ENCODE data around the gene NPIPA1.
"Not testable (repeated sequence)": the region's sequence is repeated elsewhere in the genome, so short reads cannot be mapped to it uniquely, and the experiment has no call there.

The NPIPA1 gene

DNA sequence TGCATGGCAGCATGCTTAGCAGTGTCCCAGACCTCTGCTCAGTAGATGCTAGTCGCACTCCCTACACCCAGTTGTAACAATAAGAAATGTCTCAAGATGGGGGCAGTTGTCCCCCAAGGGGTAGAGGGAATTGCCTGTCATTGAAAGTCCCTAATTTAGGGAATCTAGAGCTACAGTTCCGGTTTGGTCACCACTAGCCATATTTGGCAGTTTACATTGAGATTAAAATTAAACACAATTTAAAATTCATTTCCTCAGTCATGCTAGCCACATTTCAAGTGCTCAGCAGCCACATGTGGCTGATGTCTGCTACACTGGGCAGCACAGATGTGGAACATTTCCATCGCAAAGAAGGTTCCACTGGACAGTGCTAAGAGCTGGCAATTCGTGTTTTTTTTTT, 41.7 kb downstream of the NPIPA1 start:
- DNase-seq = not testable (repeated sequence)

DNA sequence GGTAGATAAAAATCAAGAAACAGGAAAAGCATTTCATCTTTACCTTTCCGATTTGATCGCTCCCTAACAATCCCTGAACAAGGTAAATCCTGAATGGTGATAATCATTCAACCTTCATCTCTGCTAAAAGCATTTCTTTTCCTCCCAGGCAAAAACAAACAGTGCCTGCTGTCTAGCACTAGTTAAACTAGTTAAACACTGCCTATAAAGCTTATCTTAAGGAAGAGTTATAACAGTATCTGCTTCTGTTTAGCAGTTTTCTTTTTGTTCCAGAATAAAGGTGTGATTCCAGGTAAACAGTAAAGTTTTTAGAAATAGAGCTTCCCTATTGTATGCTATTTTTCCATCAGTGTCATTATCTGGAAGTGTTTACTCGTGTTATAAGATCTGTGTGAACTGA, 44.0 kb downstream of the NPIPA1 start:
- DNase-seq = not testable (repeated sequence)

DNA sequence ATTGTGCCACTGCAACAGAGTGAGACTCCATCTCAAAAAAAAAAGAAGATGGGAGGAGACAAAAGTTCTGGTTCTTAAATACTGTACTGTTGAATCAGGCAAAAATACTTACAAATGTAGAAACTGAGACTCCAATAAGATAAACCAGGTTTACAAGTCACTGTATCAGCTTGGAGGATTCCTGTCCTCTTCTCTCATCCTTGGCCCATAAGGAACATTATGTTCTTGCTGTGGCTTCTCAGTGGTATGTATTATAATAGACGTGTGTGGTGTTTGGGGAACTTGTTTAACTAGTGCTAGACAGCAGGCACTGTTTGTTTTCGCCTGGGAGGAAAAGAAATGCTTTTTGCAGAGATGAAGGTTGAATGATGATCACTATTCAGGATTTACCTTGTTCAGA, 45.3 kb downstream of the NPIPA1 start:
- not testable (repeated sequence) for DNase-seq

DNA sequence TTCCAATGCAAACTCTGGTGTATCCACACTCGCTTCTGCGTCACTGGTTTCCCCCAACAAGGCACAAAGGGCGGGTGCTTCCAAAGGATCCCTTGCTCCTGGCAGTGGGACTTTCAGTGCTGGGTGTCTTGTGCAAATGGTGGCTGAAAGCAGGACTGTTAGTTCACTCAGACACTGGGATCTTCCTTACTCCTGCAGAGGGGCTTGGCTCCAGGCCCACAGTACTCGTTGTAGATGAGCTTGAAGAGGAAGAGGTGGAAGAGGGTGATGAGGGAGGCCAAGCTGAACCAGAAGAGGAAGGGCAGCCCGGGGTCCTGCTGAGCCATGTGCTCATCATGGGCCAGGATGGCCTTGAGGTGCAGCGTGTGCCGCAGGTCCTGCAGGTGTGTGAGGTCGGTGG, 50.8 kb downstream of the NPIPA1 start:
- not testable (repeated sequence) for DNase-seq

DNA sequence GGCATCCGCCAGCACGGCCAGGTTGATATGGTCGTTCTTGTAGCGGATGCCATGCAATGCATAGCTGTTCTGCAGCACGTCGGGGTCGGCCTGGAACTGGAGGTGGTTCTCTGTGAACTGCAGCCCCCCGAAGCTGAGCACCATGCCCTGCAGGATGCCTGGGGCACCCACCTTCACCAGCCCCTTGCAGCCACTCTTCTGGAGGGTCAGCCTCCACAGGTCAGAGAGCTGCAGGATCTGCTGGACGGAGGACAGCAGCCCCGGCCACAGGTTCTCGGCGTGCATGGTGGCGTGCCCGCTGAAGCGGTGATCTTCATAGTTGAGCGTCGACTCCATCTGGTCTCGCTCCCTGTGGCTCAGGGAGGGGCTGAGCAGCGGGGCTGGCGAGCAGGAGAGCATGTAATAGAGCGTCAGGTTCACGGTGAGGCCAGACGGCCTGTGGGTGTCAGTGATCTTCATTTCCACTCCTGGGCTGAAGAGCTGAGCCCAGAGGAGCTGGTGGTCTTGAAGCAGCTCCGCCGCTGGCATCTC, 51.5 kb downstream of the NPIPA1 start:
- DNase-seq = not testable (repeated sequence)

DNA sequence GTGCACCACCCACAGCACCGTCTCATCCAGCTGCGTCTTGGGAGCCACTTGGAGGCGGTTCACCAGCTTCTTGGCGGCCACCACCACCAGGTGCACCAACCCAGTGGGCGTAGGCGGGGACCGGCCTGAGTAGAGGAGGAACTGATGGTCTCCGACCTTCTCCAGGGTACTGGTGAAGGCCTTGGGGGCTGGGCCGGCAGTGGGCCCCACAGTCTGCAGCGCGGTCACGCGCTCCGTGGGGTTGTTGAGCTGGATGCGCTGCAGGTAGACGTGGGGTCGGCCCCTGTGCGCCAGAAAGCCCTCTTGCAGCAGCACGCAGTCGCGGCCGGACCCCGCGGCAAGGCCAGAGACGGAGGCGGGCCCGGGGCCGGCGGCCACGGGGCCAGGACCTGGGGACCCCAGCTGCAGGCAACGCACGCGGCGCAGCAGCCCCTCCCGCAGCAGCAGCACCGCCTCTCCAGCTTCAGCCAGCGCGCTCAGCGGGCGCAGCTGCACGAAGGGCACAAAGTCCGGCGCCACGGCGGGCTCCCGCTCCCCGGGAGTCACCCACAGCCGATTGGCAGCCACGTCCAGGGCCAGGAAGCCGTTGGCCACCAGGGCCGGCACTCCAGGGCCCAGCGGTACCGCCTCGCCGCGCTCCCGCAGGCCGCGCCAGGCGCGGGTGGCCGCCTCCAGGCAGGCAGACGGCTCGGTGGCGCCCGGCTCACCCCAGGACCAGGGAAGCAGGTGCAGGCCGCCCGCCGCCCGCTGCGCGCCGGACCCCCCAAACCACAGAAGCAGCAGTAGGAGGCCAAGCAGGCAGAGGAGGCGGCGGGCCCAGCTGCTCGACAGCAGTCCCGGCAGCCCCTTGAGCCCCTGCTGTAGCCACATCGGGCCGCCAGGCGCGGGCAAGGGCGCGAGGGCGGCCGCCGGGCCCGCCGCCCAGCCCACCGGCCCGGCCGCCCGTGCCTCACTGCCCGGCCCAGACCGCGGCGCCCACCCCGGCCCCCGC, 52.3 kb downstream of the NPIPA1 start:
- not testable (repeated sequence) for DNase-seq

DNA sequence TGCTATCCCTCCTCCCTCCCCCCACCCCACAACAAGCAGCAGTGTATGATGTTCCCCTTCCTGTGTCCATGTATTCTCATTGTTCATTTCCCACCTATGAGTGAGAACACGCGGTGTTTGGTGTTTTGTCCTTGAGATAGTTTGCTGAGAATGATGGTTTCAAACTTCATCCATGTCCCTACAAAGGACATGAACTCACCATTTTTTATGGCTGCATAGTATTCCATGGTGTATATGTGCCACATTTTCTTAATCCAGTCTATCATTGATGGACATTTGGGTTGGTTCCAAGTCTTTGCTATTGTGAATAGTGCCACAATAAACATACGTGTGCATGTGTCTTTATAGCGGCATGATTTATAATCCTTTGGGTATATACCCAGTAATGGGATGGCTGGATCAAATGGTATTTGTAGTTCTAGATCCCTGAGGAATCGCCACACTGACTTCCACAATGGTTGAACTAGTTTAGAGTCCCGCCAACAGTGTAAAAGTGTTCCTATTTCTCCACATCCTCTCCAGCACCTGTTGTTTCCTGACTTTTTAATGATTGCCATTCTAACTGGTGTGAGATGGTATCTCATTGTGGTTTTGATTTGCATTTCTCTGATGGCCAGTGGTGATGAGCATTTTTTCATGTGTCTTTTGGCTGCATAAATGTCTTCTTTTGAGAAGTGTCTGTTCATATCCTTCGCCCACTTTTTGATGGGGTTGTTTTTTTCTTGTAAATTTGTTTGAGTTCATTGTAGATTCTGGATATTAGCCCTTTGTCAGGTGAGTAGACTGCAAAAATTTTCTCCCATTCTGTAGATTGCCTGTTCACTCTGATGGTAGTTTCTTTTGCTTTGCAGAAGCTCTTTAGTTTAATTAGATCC, 56.3 kb downstream of the NPIPA1 start:
- not testable (repeated sequence) for DNase-seq

DNA sequence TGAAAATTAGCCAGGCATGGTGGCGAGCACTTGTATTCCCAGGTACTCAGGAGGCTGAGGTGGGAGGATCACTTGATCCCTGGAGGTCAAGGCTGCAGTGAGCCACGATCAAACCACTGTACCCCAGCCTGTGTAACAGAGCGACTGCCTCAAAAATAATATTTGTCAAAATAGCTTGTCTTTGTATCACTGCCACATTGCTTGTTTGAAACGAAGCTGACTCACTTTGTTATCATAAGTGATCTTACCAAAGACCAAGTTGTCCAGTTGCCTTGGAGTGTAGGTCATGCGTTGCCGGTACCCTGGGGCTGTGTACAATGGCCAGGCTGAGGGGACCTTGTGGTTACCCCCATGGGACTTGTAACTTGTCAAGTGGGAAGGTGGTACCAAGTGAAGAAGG, 59.5 kb downstream of the NPIPA1 start:
- DNase-seq = not testable (repeated sequence)

DNA sequence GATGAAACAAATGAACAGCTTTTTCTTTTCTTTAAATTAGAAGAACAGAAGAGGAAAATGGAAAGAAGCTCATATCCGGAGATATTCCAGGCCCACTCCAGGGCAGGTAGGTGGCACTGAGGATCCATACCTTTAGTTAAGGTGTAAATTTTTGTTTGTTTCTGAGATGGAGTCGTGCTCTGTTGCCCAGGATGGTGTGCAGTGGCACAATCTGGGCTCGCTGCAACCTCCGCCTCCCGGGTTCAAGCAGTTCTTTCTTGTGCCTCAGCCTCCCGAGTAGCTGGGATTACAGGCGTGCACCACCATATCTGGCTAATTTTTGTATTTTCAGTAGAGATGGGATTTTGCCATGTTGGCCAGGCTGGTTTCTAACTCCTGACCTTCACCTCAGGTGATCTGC, 61.1 kb downstream of the NPIPA1 start:
- DNase-seq = not testable (repeated sequence)

DNA sequence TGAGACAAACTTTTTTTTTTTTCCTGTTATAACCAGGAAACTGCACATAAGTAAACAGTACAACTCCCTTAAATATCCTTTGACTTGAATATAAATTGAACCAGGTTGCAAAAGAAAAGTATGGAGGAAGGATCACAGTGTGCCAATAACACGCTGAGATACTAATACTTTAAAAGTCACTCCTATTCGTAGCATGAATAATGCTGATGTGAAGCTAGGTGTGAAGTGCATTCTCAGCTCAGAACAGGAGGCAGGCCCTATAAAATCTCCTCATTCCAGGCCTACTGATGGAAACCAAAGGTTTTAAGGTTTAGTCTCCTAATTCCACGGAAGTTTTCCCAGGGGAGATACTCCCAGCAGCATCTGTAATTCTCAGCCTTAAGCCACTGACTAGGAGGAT, 62.6 kb downstream of the NPIPA1 start:
- DNase-seq = not testable (repeated sequence)
